ENCODE data around the gene ALDH18A1. TPM values are rescaled to one million over a fixed set of nuclear protein-coding genes. Genes with fewer than 3 reads are reported as not detected.
"Not testable (repeated sequence)": the region's sequence is repeated elsewhere in the genome, so short reads cannot be mapped to it uniquely, and the experiment has no call there.

The ALDH18A1 gene
- 100 to 1,000 TPM; 123 to 177 TPM for total RNA-seq
- long read RNA-seq, transcript ALDH18A1-201 (18 exons, 3,337 nt), result major isoform, 116 of 227 reads
- long read RNA-seq, transcript ALDH18A1-202 (18 exons, 3,359 nt), result minor isoform, 23 of 227 reads
- long read RNA-seq, partial matches to known transcripts, result 58 of 227 reads
- long read RNA-seq, other reads (novel, unspliced or antisense), result 30 of 227 reads

GRCh38 chr10:95656291-95657164, at the start of gene ALDH18A1:
TSS of gene ALDH18A1 (minus strand) at chr10:95656711. CDS start at chr10:95653377, 3,334 bp downstream.
- ATAC-seq (peak; percentile 90), DNase-seq (peak; percentile 93 to 95)
- intact Hi-C loops (cut with DNase I, micrococcal nuclease), result no loop called here

- intact Hi-C loops (cut with DNase I, micrococcal nuclease), result no loop called here
- ATAC-seq, result no peak
Observed at GRCh38 chr10:95698415-95698814, 41.9 kb upstream of the ALDH18A1 start.

GRCh38 chr10:95697429-95697828, 40.9 kb upstream of the ALDH18A1 start:
- ATAC-seq (no peak), DNase-seq (no peak)
- intact Hi-C loops (cut with DNase I, micrococcal nuclease), result no loop called here

More at GRCh38 chr10:95698415-95698814, 41.9 kb upstream of the ALDH18A1 start:
- DNase-seq, result no peak

GRCh38 chr10:95694665-95695064, 38.2 kb upstream of the ALDH18A1 start:
- no peak for ATAC-seq
- intact Hi-C loops (cut with DNase I, micrococcal nuclease), result loop anchor here in 1 of 2 donors (5.0 kb wide), 1 partner anchor 148 kb away; no protein-coding TSS in a partner anchor
- no peak for DNase-seq

- ATAC-seq (peak; percentile 99), DNase-seq (peak; percentile 96 to 98)
- intact Hi-C loops (cut with DNase I, micrococcal nuclease), result loop anchor here in 1 of 2 donors (5.0 kb wide), 1 partner anchor 148 kb away; no protein-coding TSS in a partner anchor
Observed at GRCh38 chr10:95693668-95694534, 37.4 kb upstream of the ALDH18A1 start, which contains the start of gene TCTN3. TSS of gene TCTN3 (minus strand) at chr10:95693927. CDS start at chr10:95693899, 28 bp downstream.

- ATAC-seq (peak; percentile 3), DNase-seq (peak in 1 of 2 donors; percentile 13)
- intact Hi-C loops (cut with DNase I, micrococcal nuclease), result loop anchor here in 1 of 2 donors (5.0 kb wide), 1 partner anchor 149 kb away; no protein-coding TSS in a partner anchor
Observed at GRCh38 chr10:95693071-95693667, 36.7 kb upstream of the ALDH18A1 start.

- ATAC-seq (no peak), DNase-seq (no peak)
- intact Hi-C loops (cut with DNase I, micrococcal nuclease), result loop anchor here in 1 of 2 donors (5.0 kb wide), 1 partner anchor 151 kb away; no protein-coding TSS in a partner anchor
Observed at GRCh38 chr10:95691281-95691680, 34.8 kb upstream of the ALDH18A1 start.

GRCh38 chr10:95688648-95689047, 32.1 kb upstream of the ALDH18A1 start:
- ATAC-seq, result no peak
- intact Hi-C loops (cut with DNase I, micrococcal nuclease), result no loop called here
- DNase-seq, result no peak

GRCh38 chr10:95683966-95684365, 27.5 kb upstream of the ALDH18A1 start:
- ATAC-seq (no peak), DNase-seq (no peak)
- intact Hi-C loops (cut with DNase I, micrococcal nuclease), result no loop called here

- DNase-seq (no peak), ATAC-seq (no peak)
- intact Hi-C loops (cut with DNase I, micrococcal nuclease), result no loop called here
Observed at GRCh38 chr10:95675403-95676116, 19.0 kb upstream of the ALDH18A1 start.

- ATAC-seq (no peak), DNase-seq (no peak)
- intact Hi-C loops (cut with DNase I, micrococcal nuclease), result no loop called here
Observed at GRCh38 chr10:95674643-95675042, 18.1 kb upstream of the ALDH18A1 start.

- intact Hi-C loops (cut with DNase I, micrococcal nuclease); DNase-seq; ATAC-seq: not testable (repeated sequence)
Observed at GRCh38 chr10:95672641-95673040, 16.1 kb upstream of the ALDH18A1 start.

- ATAC-seq (no peak), DNase-seq (no peak)
- intact Hi-C loops (cut with DNase I, micrococcal nuclease), result no loop called here
Observed at GRCh38 chr10:95664543-95664942, 8.0 kb upstream of the ALDH18A1 start.

- intact Hi-C loops (cut with DNase I, micrococcal nuclease), result no loop called here
- DNase-seq, result no peak
- ATAC-seq, result no peak
Observed at GRCh38 chr10:95663496-95663895, 7.0 kb upstream of the ALDH18A1 start.

GRCh38 chr10:95661818-95662217, 5.3 kb upstream of the ALDH18A1 start:
- DNase-seq (no peak), ATAC-seq (peak; percentile 44)
- intact Hi-C loops (cut with DNase I, micrococcal nuclease), result no loop called here

- intact Hi-C loops (cut with DNase I, micrococcal nuclease), result no loop called here
- DNase-seq, result no peak
- ATAC-seq, result no peak
Observed at GRCh38 chr10:95660283-95660682, 3.8 kb upstream of the ALDH18A1 start.

GRCh38 chr10:95657250-95657649, 739 bp upstream of the ALDH18A1 start:
- no peak for DNase-seq
- intact Hi-C loops (cut with DNase I, micrococcal nuclease), result no loop called here
- no peak for ATAC-seq

Measured in left colon (tissue), 2 donors.